Neural cell (in vitro differentiated cells): ENCODE data around the gene GIMAP4.

Source experiments
- CTCF ChIP-seq: fragments of 450-650 bp; IDR thresholded peaks from 2 replicates; pipeline ENCODE4 v1.5.1; 2014; ENCODE audit warnings: antibody characterized with exemption, mild to moderate bottlenecking, moderate library complexity; ENCODE audit not compliant: poor library complexity, severe bottlenecking
- EP300 ChIP-seq: fragments of 450-650 bp; conservative IDR thresholded peaks from 2 replicates; pipeline ENCODE4 v1.6.1; 2014; ENCODE audit warnings: antibody characterized with exemption, mild to moderate bottlenecking, moderate library complexity; ENCODE audit not compliant: poor library complexity, severe bottlenecking
- REST ChIP-seq: IDR thresholded peaks from 2 replicates; pipeline ENCODE4 v1.6.1; 2012; ENCODE audit warnings: borderline replicate concordance

- TF ChIP-seq EP300 (no peak), CTCF (no peak), REST (no peak)
Observed at GRCh38 chr7:150569245-150569955, 2.2 kb downstream of the GIMAP4 start.
